Neural cell (in vitro differentiated cells): Measurements from ENCODE around the gene NEK4.

Experiments used
- CTCF ChIP-seq: fragments of 450-650 bp; IDR thresholded peaks from 2 replicates; pipeline ENCODE4 v1.5.1; 2014; ENCODE audit warnings: antibody characterized with exemption, mild to moderate bottlenecking, moderate library complexity; ENCODE audit not compliant: poor library complexity, severe bottlenecking
- EP300 ChIP-seq: fragments of 450-650 bp; conservative IDR thresholded peaks from 2 replicates; pipeline ENCODE4 v1.6.1; 2014; ENCODE audit warnings: antibody characterized with exemption, mild to moderate bottlenecking, moderate library complexity; ENCODE audit not compliant: poor library complexity, severe bottlenecking
- EZH2 ChIP-seq: fragments of 200-600, 300-800 bp; shearing (Covaris generic), sonication (generic); IDR thresholded peaks from 2 replicates; pipeline ENCODE4 v1.6.1; 2014; ENCODE audit warnings: antibody characterized with exemption, low read length, borderline replicate concordance, mild to moderate bottlenecking; ENCODE audit not compliant: insufficient read depth, poor library complexity, severe bottlenecking
- POLR2AphosphoS5 ChIP-seq: IDR thresholded peaks from 2 replicates; pipeline ENCODE4 v1.6.1; 2012
- SMC3 ChIP-seq: fragments of 450-650 bp; conservative IDR thresholded peaks from 2 replicates; pipeline ENCODE4 v1.6.1; 2014; ENCODE audit warnings: antibody characterized with exemption, mild to moderate bottlenecking, moderate library complexity; ENCODE audit not compliant: poor library complexity
- TAF1 ChIP-seq: IDR thresholded peaks from 2 replicates; pipeline ENCODE4 v1.6.1; 2012; ENCODE audit warnings: low read depth

GRCh38 chr3:52784021-52784621 lies 13.4 kb upstream of the NEK4 start:
- no peak for TF ChIP-seq CTCF
- TF ChIP-seq EZH2 = no peak
- TF ChIP-seq EP300 = no peak
- no peak for TF ChIP-seq POLR2AphosphoS5
- TF ChIP-seq SMC3 = no peak
- TF ChIP-seq TAF1 = no peak
